GM23338 (cell line): Measurements from ENCODE around the gene AKR1B1. TPM values are rescaled to one million over a fixed set of nuclear protein-coding genes. Genes with fewer than 3 reads are reported as not detected.
A peak's percentile ranks its signal among the peaks of the same experiment; 100 is the strongest.

Experiments
- ATAC-seq: fragments of 200-7000 bp; cut with Tn5 transposase; 3 replicates; pipeline ENCODE4 v1.9.1; 2020
- DNase-seq: peaks from one replicate; pipeline ENCODE4 v3.0.0-alpha.2; 2015; ENCODE audit warnings: low spot score
- H2AFZ ChIP-seq: fragments of 200-600 bp; sonication (generic); 2 replicates; pipeline ENCODE4 v1.8.0; 2016; ENCODE audit warnings: antibody characterized with exemption, mild to moderate bottlenecking, moderate library complexity
- H3F3A ChIP-seq: fragments of 200-600 bp; sonication (generic); replicated peaks from 2 replicates; pipeline ENCODE4 v1.8.0; 2017; ENCODE audit warnings: antibody characterized with exemption, mixed run types, low read depth
- H3K27ac ChIP-seq: fragments of 200-600 bp; sonication (generic); 2 replicates; pipeline ENCODE4 v1.6.1; 2016; ENCODE audit warnings: low read depth
- H3K27me3 ChIP-seq: fragments of 200-600 bp; sonication (generic); 2 replicates; pipeline ENCODE4 v1.8.0; 2016; ENCODE audit warnings: mild to moderate bottlenecking, mixed run types, moderate library complexity; ENCODE audit not compliant: insufficient read depth
- H3K36me3 ChIP-seq: fragments of 200-600 bp; sonication (generic); 2 replicates; pipeline ENCODE4 v1.8.0; 2016; ENCODE audit warnings: mild to moderate bottlenecking; ENCODE audit not compliant: insufficient read depth
- H3K4me1 ChIP-seq: fragments of 200-600 bp; sonication (generic); 2 replicates; pipeline ENCODE4 v1.8.0; 2016; ENCODE audit warnings: mild to moderate bottlenecking, moderate library complexity; ENCODE audit not compliant: insufficient read depth
- H3K4me2 ChIP-seq: fragments of 200-600 bp; sonication (generic); 2 replicates; pipeline ENCODE4 v1.7.1; 2017; ENCODE audit warnings: mixed run types
- H3K4me3 ChIP-seq: fragments of 200-600 bp; sonication (generic); 2 replicates; pipeline ENCODE4 v1.6.1; 2016; ENCODE audit warnings: mixed run types
- H3K79me2 ChIP-seq: fragments of 200-600 bp; sonication (generic); replicated peaks from 2 replicates; pipeline ENCODE4 v1.8.0; 2017; ENCODE audit warnings: mild to moderate bottlenecking; ENCODE audit not compliant: insufficient read depth
- H3K9me2 ChIP-seq: fragments of 200-600 bp; sonication (generic); 2 replicates; pipeline ENCODE4 v1.8.0; 2017; ENCODE audit not compliant: insufficient read depth
- H4K20me1 ChIP-seq: fragments of 200-600 bp; sonication (generic); replicated peaks from 2 replicates; pipeline ENCODE4 v1.8.0; 2017; ENCODE audit warnings: mild to moderate bottlenecking; ENCODE audit not compliant: insufficient read depth
- H3K27ac Mint-ChIP-seq: 2 replicates; pipeline ENCODE4 v1.8.0; 2020; ENCODE audit warnings: inconsistent platforms, mild to moderate bottlenecking, moderate library complexity, mixed read lengths
- H3K27me3 Mint-ChIP-seq: 3 replicates; pipeline ENCODE4 v1.8.0; 2022; ENCODE audit warnings: low read depth, mild to moderate bottlenecking, moderate library complexity, mixed read lengths, inconsistent platforms; ENCODE audit not compliant: insufficient read depth, poor library complexity
- H3K36me3 Mint-ChIP-seq: 3 replicates; pipeline ENCODE4 v1.8.0; 2021; ENCODE audit warnings: low read depth, mild to moderate bottlenecking, inconsistent platforms, moderate library complexity, mixed read lengths
- H3K4me1 Mint-ChIP-seq: 3 replicates; pipeline ENCODE4 v1.8.0; 2020; ENCODE audit warnings: mild to moderate bottlenecking, inconsistent platforms, mixed read lengths
- H3K4me3 Mint-ChIP-seq: 3 replicates; pipeline ENCODE4 v1.8.0; 2021; ENCODE audit warnings: moderate library complexity, mild to moderate bottlenecking, inconsistent platforms, mixed read lengths
- H3K9me3 Mint-ChIP-seq: 3 replicates; pipeline ENCODE4 v1.8.0; 2020; ENCODE audit warnings: moderate library complexity, mild to moderate bottlenecking, inconsistent platforms, mixed read lengths
- CREB1 ChIP-seq: fragments of 250-450 bp; sonication (Bioruptor Pico); IDR thresholded peaks from 2 replicates; pipeline ENCODE4 v1.5.0; 2020; ENCODE audit warnings: low read depth, mild to moderate bottlenecking, moderate library complexity
- EZH2 ChIP-seq: fragments of 200-600 bp; sonication (generic); IDR thresholded peaks from one replicate; pipeline ENCODE4 v1.8.0; 2017; ENCODE audit warnings: antibody characterized with exemption, mild to moderate bottlenecking, low read depth; ENCODE audit not compliant: unreplicated experiment
- EZH2phosphoT487 ChIP-seq: fragments of 200-600 bp; sonication (generic); IDR thresholded peaks from one replicate; pipeline ENCODE4 v1.8.1; 2018; ENCODE audit warnings: antibody characterized with exemption; ENCODE audit not compliant: unreplicated experiment
- JUNB ChIP-seq: IDR thresholded peaks from one replicate; pipeline ENCODE4 v1.6.1; 2016; ENCODE audit warnings: antibody characterized with exemption; ENCODE audit not compliant: unreplicated experiment
- NANOG ChIP-seq: IDR thresholded peaks from 2 replicates; pipeline ENCODE4 v1.6.1; 2016; ENCODE audit warnings: antibody characterized with exemption, borderline replicate concordance
- ZNF462 ChIP-seq: fragments of 250-450 bp; sonication (Bioruptor Pico); IDR thresholded peaks from 2 replicates; pipeline ENCODE4 v1.5.0; 2020; ENCODE audit warnings: mild to moderate bottlenecking, moderate library complexity
- polyA plus RNA-seq: library from polyadenylated mRNA; unstranded; fragments of >200 nt; fragmentation: Nextera tagmentation; extraction: Ambion mirVana; gene quantifications from 2 replicates; pipeline ENCODE4 v1.2.1, GENCODE V29; 2016
- total RNA-seq: library from RNA; depleted of rRNA; stranded (reverse); fragments of >200 nt; shearing (Covaris generic); gene quantifications from 2 replicates; pipeline ENCODE4 v1.2.3, GENCODE V29; 2014

AKR1B1 gene
- total and polyA plus RNA-seq, 2 experiments from 2014 or later: 132 to 154 TPM

DNA sequence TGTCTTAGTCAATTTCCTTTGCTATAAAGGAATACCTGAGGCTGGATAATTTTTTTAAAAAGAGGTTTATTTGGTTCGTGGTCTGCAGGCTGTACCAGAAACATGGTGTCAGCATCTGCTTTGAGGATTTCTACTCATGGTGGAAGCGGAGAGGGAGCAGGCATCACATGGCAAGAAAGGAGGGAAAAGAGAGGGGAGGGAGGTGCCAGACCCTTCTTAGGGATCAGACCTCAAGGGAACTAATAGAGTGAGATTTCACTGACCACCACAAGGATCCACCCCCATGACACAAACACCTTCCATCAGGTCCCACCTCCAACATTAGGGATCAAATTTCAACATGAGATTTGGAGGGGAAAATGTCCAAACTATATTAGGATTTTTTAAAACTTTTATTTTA is 41.5 kb upstream of the AKR1B1 start:
- TF ChIP-seq ZNF462 (CRISPR knock-in tag): no peak
- H3K4me3 ChIP-seq: no peak overlapping the region
- ATAC-seq: peak; percentile 60

DNA sequence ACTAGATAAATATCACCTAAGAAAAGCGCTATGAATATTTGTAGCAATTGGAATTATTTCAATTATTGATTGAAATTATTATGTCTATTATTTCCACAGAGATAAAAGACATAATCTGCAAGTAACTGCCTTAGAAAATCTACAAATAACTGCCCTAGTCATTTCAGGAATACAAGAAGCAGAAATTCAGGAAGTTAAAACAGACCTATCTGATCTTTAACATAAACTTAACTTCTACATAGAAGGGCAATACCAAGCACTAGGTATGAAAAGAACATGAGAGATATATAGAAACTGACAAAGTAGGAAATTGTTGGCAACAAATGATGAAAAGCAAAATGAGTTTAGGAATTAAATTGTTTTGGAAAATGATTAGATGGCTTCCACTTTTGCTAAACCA is 36.6 kb upstream of the AKR1B1 start:
- Mint-ChIP-seq H3K4me1 (peaks cover under 1% of the 10 kb centered on the region; the same call in 1 of the 3 replicates), H3K27ac (no peak overlapping the region), H3K27me3 (no peaks in the 10 kb centered on the region), H3K36me3 (no peaks in the 10 kb centered on the region), H3K9me3 (no peaks in the 10 kb centered on the region), H3K4me3 (no peak overlapping the region)
- no peak for DNase-seq
- Histone ChIP-seq H3K4me3 (no peak overlapping the region), H3F3A (no peaks in the 10 kb centered on the region), H3K9me2 (no peaks in the 10 kb centered on the region), H3K27ac (no peak overlapping the region), H4K20me1 (no peaks in the 10 kb centered on the region), H3K79me2 (no peaks in the 10 kb centered on the region), H3K27me3 (no peaks in the 10 kb centered on the region), H3K4me1 (0 out of 2 replicates have a peak, but pooled peaks cover 4% of the 10 kb centered on the region), H3K4me2 (no peak overlapping the region), H2AFZ (no peak overlapping the region), H3K36me3 (no peaks in the 10 kb centered on the region)
- no peak for TF ChIP-seq ZNF462 (CRISPR knock-in tag)
- no peak for TF ChIP-seq JUNB
- TF ChIP-seq EZH2: no peak
- TF ChIP-seq EZH2phosphoT487: no peak
- TF ChIP-seq NANOG: no peak
- TF ChIP-seq CREB1 (CRISPR knock-in tag): no peak
- no peak for ATAC-seq

More for the DNA sequence above, 41.5 kb upstream of the AKR1B1 start:
- Histone ChIP-seq H3F3A (no peaks in the 10 kb centered on the region), H4K20me1 (no peaks in the 10 kb centered on the region), H3K36me3 (no peaks in the 10 kb centered on the region), H2AFZ (no peak overlapping the region), H3K79me2 (no peaks in the 10 kb centered on the region), H3K9me2 (no peaks in the 10 kb centered on the region), H3K4me2 (no peak overlapping the region), H3K27ac (no peak overlapping the region), H3K27me3 (no peaks in the 10 kb centered on the region), H3K4me1 (0 out of 2 replicates have a peak, but pooled peaks cover 5% of the 10 kb centered on the region)
- peaks cover 1% of the 10 kb centered on the region for H3K27me3 Mint-ChIP-seq
- no peak overlapping the region for H3K4me3 Mint-ChIP-seq
- no peaks in the 10 kb centered on the region for H3K9me3 Mint-ChIP-seq
- no peak overlapping the region for H3K27ac Mint-ChIP-seq
- H3K36me3 Mint-ChIP-seq: no peaks in the 10 kb centered on the region
- peaks cover 5% of the 10 kb centered on the region; the same call in 1 of the 3 replicates for H3K4me1 Mint-ChIP-seq
- DNase-seq: peak; percentile 36
